Astrocyte (in vitro differentiated cells and primary cell): ENCODE data around the gene SP3. TPM values are rescaled to one million over a fixed set of nuclear protein-coding genes. Genes with fewer than 3 reads are reported as not detected.

Experiments used
- DNase-seq: peaks from one replicate; pipeline ENCODE4 v3.0.0-alpha.2; 2010; ENCODE audit warnings: low read depth
- FAIRE-seq: peaks from 2 replicates; lab custom pipeline; 2011; peaks lifted over from hg19 to GRCh38; lab: Jason Lieb, UNC
- H2AFZ ChIP-seq: 2 replicates; pipeline ENCODE4 v1.6.0; 2012; ENCODE audit warnings: low read depth, low read length, inconsistent platforms
- H3K27ac ChIP-seq: 2 replicates; pipeline ENCODE4 v1.5.1; 2011; ENCODE audit warnings: low read depth, low read length, inconsistent platforms
- H3K27me3 ChIP-seq: 2 replicates; pipeline ENCODE4 v1.6.0; 2011; ENCODE audit warnings: low read length, inconsistent platforms; ENCODE audit not compliant: insufficient read depth
- H3K36me3 ChIP-seq: 2 replicates; pipeline ENCODE4 v1.5.1; 2011; ENCODE audit warnings: low read length, inconsistent platforms; ENCODE audit not compliant: insufficient read depth
- H3K4me1 ChIP-seq: 2 replicates; pipeline ENCODE4 v1.5.1; 2011; ENCODE audit warnings: low read length, inconsistent platforms; ENCODE audit not compliant: insufficient read depth
- H3K4me2 ChIP-seq: 2 replicates; pipeline ENCODE4 v1.6.0; 2012; ENCODE audit warnings: low read length, inconsistent platforms
- H3K4me3 ChIP-seq: 2 replicates; pipeline ENCODE4 v1.5.1; 2011; ENCODE audit warnings: low read depth, mild to moderate bottlenecking, low read length, inconsistent platforms; ENCODE audit not compliant: insufficient read depth
- H3K79me2 ChIP-seq: 2 replicates; pipeline ENCODE4 v1.6.0; 2012; ENCODE audit warnings: mild to moderate bottlenecking, low read length, inconsistent platforms; ENCODE audit not compliant: insufficient read depth
- H3K9ac ChIP-seq: 2 replicates; pipeline ENCODE4 v1.6.0; 2012; ENCODE audit warnings: mild to moderate bottlenecking, low read length, inconsistent platforms
- H3K9me3 ChIP-seq: 2 replicates; pipeline ENCODE4 v1.5.1; 2012; ENCODE audit warnings: low read depth, mild to moderate bottlenecking, low read length, inconsistent platforms; ENCODE audit not compliant: insufficient read depth
- H4K20me1 ChIP-seq: 2 replicates; pipeline ENCODE4 v1.6.0; 2012; ENCODE audit warnings: low read length, inconsistent platforms; ENCODE audit not compliant: insufficient read depth
- H3K27ac Mint-ChIP-seq: one replicate; pipeline ENCODE4 v1.8.0; 2021; ENCODE audit warnings: mild to moderate bottlenecking, mixed read lengths; ENCODE audit not compliant: unreplicated experiment
- H3K27me3 Mint-ChIP-seq: one replicate; pipeline ENCODE4 v1.8.0; 2021; ENCODE audit warnings: low read depth, mixed read lengths; ENCODE audit not compliant: unreplicated experiment
- H3K36me3 Mint-ChIP-seq: one replicate; pipeline ENCODE4 v1.8.0; 2021; ENCODE audit warnings: low read depth, mixed read lengths; ENCODE audit not compliant: unreplicated experiment
- H3K4me1 Mint-ChIP-seq: one replicate; pipeline ENCODE4 v1.8.0; 2021; ENCODE audit warnings: low read depth, mixed read lengths; ENCODE audit not compliant: unreplicated experiment
- H3K4me3 Mint-ChIP-seq: one replicate; pipeline ENCODE4 v1.8.0; 2021; ENCODE audit warnings: mild to moderate bottlenecking, moderate library complexity, mixed read lengths; ENCODE audit not compliant: unreplicated experiment
- H3K9me3 Mint-ChIP-seq: one replicate; pipeline ENCODE4 v1.8.0; 2021; ENCODE audit warnings: mild to moderate bottlenecking, mixed read lengths; ENCODE audit not compliant: unreplicated experiment
- CTCF ChIP-seq: IDR thresholded peaks from 2 replicates; pipeline ENCODE4 v1.5.1; 2011; ENCODE audit warnings: low read depth, mild to moderate bottlenecking, inconsistent platforms, low read length, moderate library complexity; ENCODE audit not compliant: insufficient read depth
- EZH2 ChIP-seq: IDR thresholded peaks from 2 replicates; pipeline ENCODE4 v1.6.1; 2012; ENCODE audit warnings: mild to moderate bottlenecking, low read length, inconsistent platforms; ENCODE audit not compliant: insufficient read depth
- total RNA-seq: library from RNA; stranded (reverse); gene quantifications from 2 replicates; pipeline ENCODE4 v1.2.1, GENCODE V29; 2021

The SP3 gene
- total RNA-seq, 1 donor from 2014 or later = 59.6 TPM

DNA sequence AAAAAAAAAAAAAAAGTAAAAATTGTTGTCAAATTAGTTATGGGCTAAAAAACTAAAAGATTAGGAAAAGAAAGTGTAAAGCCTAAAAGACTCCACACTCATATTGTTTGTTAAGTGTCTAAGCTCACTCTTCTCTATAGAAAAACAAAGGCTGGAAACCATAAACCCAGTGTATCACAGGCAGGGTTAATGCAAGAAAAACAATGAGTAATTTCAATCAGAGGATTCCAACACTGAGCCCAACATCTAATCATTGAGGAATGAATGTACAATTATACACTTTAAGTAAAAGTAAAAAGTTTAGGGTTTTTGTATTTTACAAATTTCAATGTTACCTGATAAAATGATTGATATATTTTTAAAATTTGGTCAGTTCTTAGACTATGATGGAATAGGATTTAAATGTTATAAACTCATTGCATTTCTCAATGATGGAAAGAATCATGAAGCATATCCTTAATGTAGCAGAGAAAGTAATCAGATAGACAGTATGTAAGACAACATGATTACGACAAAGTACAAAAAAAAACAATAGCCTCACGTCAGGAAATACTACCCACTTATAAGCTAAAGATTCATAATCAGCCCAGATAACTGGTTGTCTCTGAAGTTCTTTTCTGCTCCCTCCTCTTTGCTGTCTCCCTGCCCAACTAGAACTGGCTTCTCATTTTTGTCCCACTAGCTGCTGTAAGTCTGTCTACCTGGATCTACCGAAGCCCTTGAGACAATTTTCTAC is 44.5 kb upstream of the SP3 start:
- Mint-ChIP-seq H3K4me3 (no peak overlapping the region), H3K27ac (no peak overlapping the region), H3K27me3 (peaks cover 1% of the 10 kb centered on the region), H3K36me3 (no peaks in the 10 kb centered on the region), H3K4me1 (peaks cover 14% of the 10 kb centered on the region), H3K9me3 (no peaks in the 10 kb centered on the region)
- Histone ChIP-seq H3K9ac (peak overlapping the region; percentile 20), H3K9me3 (no peaks in the 10 kb centered on the region), H4K20me1 (no peaks in the 10 kb centered on the region), H2AFZ (no peak overlapping the region), H3K36me3 (no peaks in the 10 kb centered on the region), H3K27ac (peak overlapping the region; percentile 46), H3K79me2 (no peaks in the 10 kb centered on the region), H3K4me2 (peak overlapping the region; percentile 43), H3K4me1 (peaks cover 31% of the 10 kb centered on the region), H3K27me3 (no peaks in the 10 kb centered on the region), H3K4me3 (no peak overlapping the region)
- DNase-seq = peak; percentile 69
- no peak for FAIRE-seq
- no peak for TF ChIP-seq EZH2
- TF ChIP-seq CTCF = no peak

DNA sequence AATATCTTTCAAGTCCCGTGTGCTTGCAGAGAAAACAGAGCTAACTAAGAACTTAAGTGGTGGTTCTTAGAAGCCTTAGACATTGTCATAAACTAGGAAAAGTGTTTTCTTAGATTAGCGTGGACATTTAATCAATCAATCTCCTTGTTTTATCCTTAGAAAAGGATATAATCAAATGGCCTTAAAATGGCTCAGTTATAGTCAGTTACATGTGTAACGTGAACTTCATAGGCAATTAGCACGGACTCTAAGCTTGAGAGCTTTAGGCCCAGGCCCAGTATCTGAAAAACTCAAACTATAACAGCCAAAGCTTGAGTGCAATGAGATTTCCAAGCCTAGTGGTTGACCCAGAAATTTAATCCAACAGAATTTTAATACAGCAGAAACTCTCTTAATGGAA is 43.5 kb upstream of the SP3 start:
- no peak for FAIRE-seq

More for the DNA sequence above, 43.5 kb upstream of the SP3 start:
- Histone ChIP-seq H3K27me3 (no peaks in the 10 kb centered on the region), H4K20me1 (no peaks in the 10 kb centered on the region), H3K9ac (no peak overlapping the region), H3K27ac (no peak overlapping the region), H2AFZ (no peak overlapping the region), H3K4me2 (no peak overlapping the region), H3K4me1 (peaks cover 35% of the 10 kb centered on the region), H3K79me2 (no peaks in the 10 kb centered on the region), H3K9me3 (no peaks in the 10 kb centered on the region), H3K4me3 (no peak overlapping the region), H3K36me3 (no peaks in the 10 kb centered on the region)
- Mint-ChIP-seq H3K27me3 (peaks cover 4% of the 10 kb centered on the region), H3K9me3 (peaks cover 2% of the 10 kb centered on the region), H3K36me3 (no peaks in the 10 kb centered on the region), H3K4me3 (no peak overlapping the region), H3K27ac (no peak overlapping the region), H3K4me1 (peaks cover 17% of the 10 kb centered on the region)
- no peak for DNase-seq
- TF ChIP-seq EZH2 (no peak), CTCF (no peak)
